Liver (tissue), 3 donors: ENCODE data around the gene CHMP4A.

Experiments used
- CTCF ChIP-seq: fragments of 150-350 bp; IDR thresholded peaks from 2 replicates; pipeline ENCODE4 v1.5.1; 2017; ENCODE audit warnings: improper control_type of control experiment, low read depth, low read length; ENCODE audit not compliant: missing input control
- EGR1 ChIP-seq, 2 donors: IDR thresholded peaks; 2 replicates each; pipeline ENCODE4 v1.6.1; 2016 to 2018; ENCODE audit warnings: antibody characterized with exemption in 2 of 2, low read depth in 2 of 2
- FOXA2 ChIP-seq: IDR thresholded peaks from 2 replicates; pipeline ENCODE4 v1.6.1; 2016; ENCODE audit warnings: antibody characterized with exemption
- GABPA ChIP-seq, 2 donors: IDR thresholded peaks in 1 of 2; conservative IDR thresholded peaks in 1 of 2; 2 replicates each; pipeline ENCODE4 v1.6.1; 2016; ENCODE audit warnings: antibody characterized with exemption in 2 of 2, mild to moderate bottlenecking in 1 of 2, moderate library complexity in 1 of 2
- JUND ChIP-seq, 2 donors: IDR thresholded peaks; 2 replicates each; pipeline ENCODE4 v1.6.1; 2016; ENCODE audit warnings: antibody characterized with exemption in 2 of 2
- MAX ChIP-seq: IDR thresholded peaks from 2 replicates; pipeline ENCODE4 v1.6.1; 2016; ENCODE audit warnings: antibody characterized with exemption
- NR2F2 ChIP-seq: IDR thresholded peaks from 2 replicates; pipeline ENCODE4 v1.6.1; 2016; ENCODE audit warnings: antibody characterized with exemption
- RAD21 ChIP-seq, 2 donors: IDR thresholded peaks; 2 replicates each; pipeline ENCODE4 v1.6.1; 2016; ENCODE audit warnings: antibody characterized with exemption in 2 of 2, mild to moderate bottlenecking in 2 of 2
- REST ChIP-seq: IDR thresholded peaks from 2 replicates; pipeline ENCODE4 v1.6.1; 2016; ENCODE audit warnings: antibody characterized with exemption, mild to moderate bottlenecking
- SP1 ChIP-seq: IDR thresholded peaks from 2 replicates; pipeline ENCODE4 v1.6.1; 2018; ENCODE audit warnings: antibody characterized with exemption, mild to moderate bottlenecking
- TAF1 ChIP-seq: conservative IDR thresholded peaks from 2 replicates; pipeline ENCODE4 v1.6.1; 2016; ENCODE audit warnings: antibody characterized with exemption, mild to moderate bottlenecking
- YY1 ChIP-seq: IDR thresholded peaks from 2 replicates; pipeline ENCODE4 v1.6.1; 2016; ENCODE audit warnings: antibody characterized with exemption, mild to moderate bottlenecking
- ZBTB33 ChIP-seq: IDR thresholded peaks from 2 replicates; pipeline ENCODE4 v1.6.1; 2016; ENCODE audit warnings: antibody characterized with exemption
- donor health status: healthy.
- donor health status: healthy.

- TF ChIP-seq CTCF (no peak), SP1 (no peak), YY1 (no peak), RAD21 (IDR thresholded peaks at IDR 0.05) (no peak), JUND (IDR thresholded peaks at IDR 0.05) (no peak), FOXA2 (no peak), EGR1 (IDR thresholded peaks at IDR 0.05; ENCODE audit: low read depth in 2 of 2) (no peak), MAX (no peak), REST (no peak), NR2F2 (no peak), GABPA (IDR thresholded peaks at IDR 0.05 in 1 of 2, conservative IDR thresholded peaks at IDR 0.05 in 1 of 2) (no peak), TAF1 (no peak), ZBTB33 (no peak)
Measured at GRCh38 chr14:24197056-24197450, 16.2 kb downstream of the CHMP4A start.
